CD14-positive monocyte (primary cell): ENCODE results near the gene ARHGAP10. TPM values are rescaled to one million over a fixed set of nuclear protein-coding genes. Genes with fewer than 3 reads are reported as not detected.

Source experiments
- DNase-seq, 3 donors: peaks; one replicate each; pipeline ENCODE4 v3.0.0-alpha.2; 2011 to 2022
- H2AFZ ChIP-seq: 2 replicates; pipeline ENCODE4 v1.6.0; 2012; ENCODE audit warnings: mild to moderate bottlenecking, low read depth, low read length, inconsistent platforms; ENCODE audit not compliant: insufficient read depth, poor library complexity, severe bottlenecking
- H3K27ac ChIP-seq, 2 donors: 1 replicate in 1 of 2; 2 replicates in 1 of 2; pipeline ENCODE4 v1.5.1; 2012 to 2013; ENCODE audit warnings: low read length in 2 of 2, control low read depth in 1 of 2, inconsistent platforms in 1 of 2, low read depth in 1 of 2, mild to moderate bottlenecking in 1 of 2
- H3K27me3 ChIP-seq, 2 donors: one replicate each; pipeline versions ENCODE4 v1.6.0 to v1.6.1; 2011 to 2013; ENCODE audit warnings: low read length in 2 of 2; ENCODE audit not compliant: control insufficient read depth in 2 of 2, insufficient read depth in 2 of 2
- H3K36me3 ChIP-seq, 2 donors: replicated peaks in 1 of 2; 1 replicate in 1 of 2; 2 replicates in 1 of 2; pipeline versions ENCODE4 v1.5.1 to v1.6.1; 2012 to 2013; ENCODE audit warnings: low read length in 2 of 2, control low read depth in 1 of 2, inconsistent platforms in 1 of 2, mild to moderate bottlenecking in 1 of 2; ENCODE audit not compliant: insufficient read depth in 2 of 2, control insufficient read depth in 1 of 2
- H3K4me1 ChIP-seq, 2 donors: 1 replicate in 1 of 2; 2 replicates in 1 of 2; pipeline versions ENCODE4 v1.5.1 to v1.6.1; 2012 to 2013; ENCODE audit warnings: low read length in 2 of 2, control low read depth in 1 of 2, inconsistent platforms in 1 of 2, mild to moderate bottlenecking in 1 of 2, moderate library complexity in 1 of 2; ENCODE audit not compliant: insufficient read depth in 2 of 2, control insufficient read depth in 1 of 2
- H3K4me2 ChIP-seq: replicated peaks from 2 replicates; pipeline ENCODE3; 2012; ENCODE audit warnings: low read length, moderate library complexity, mild to moderate bottlenecking; ENCODE audit not compliant: poor library complexity, severe bottlenecking; ENCODE audit errors: extremely low read depth
- H3K4me3 ChIP-seq, 3 experiments: fragments of 200-600 bp in 1 of 3; sonication (generic) in 1 of 3; replicated peaks in 1 of 3; 1 replicate in 2 of 3; 2 replicates in 1 of 3; pipeline ENCODE4 v1.5.1; 2011 to 2013; ENCODE audit warnings: low read length in 3 of 3, mild to moderate bottlenecking in 3 of 3, control low read depth in 2 of 3, low read depth in 2 of 3, inconsistent platforms in 1 of 3, moderate library complexity in 1 of 3
- H3K79me2 ChIP-seq: 2 replicates; pipeline ENCODE4 v1.6.0; 2012; ENCODE audit warnings: mild to moderate bottlenecking, control low read depth, inconsistent platforms, low read length, moderate library complexity; ENCODE audit not compliant: insufficient read depth
- H3K9ac ChIP-seq: 2 replicates; pipeline ENCODE4 v1.6.0; 2017; ENCODE audit warnings: low read length, mild to moderate bottlenecking; ENCODE audit not compliant: insufficient read depth, poor library complexity, severe bottlenecking
- H3K9me3 ChIP-seq, 2 donors: replicated peaks in 1 of 2; 1 replicate in 1 of 2; 2 replicates in 1 of 2; pipeline versions ENCODE4 v1.5.1 to v1.6.1; 2012 to 2013; ENCODE audit warnings: low read length in 2 of 2, control low read depth in 1 of 2; ENCODE audit not compliant: control insufficient read depth in 1 of 2, insufficient read depth in 1 of 2
- H4K20me1 ChIP-seq: 2 replicates; pipeline ENCODE4 v1.6.0; 2012; ENCODE audit warnings: mild to moderate bottlenecking, low read length, control low read depth, moderate library complexity; ENCODE audit not compliant: insufficient read depth
- H3K27ac Mint-ChIP-seq, 7 donors: one replicate each; pipeline ENCODE4 v1.8.0; 2020; ENCODE audit warnings: mild to moderate bottlenecking in 7 of 7, mixed read lengths in 7 of 7, moderate library complexity in 6 of 7, inconsistent platforms in 2 of 7
- H3K27me3 Mint-ChIP-seq, 3 donors: one replicate each; pipeline ENCODE4 v1.8.0; 2021 to 2022; ENCODE audit warnings: low read depth in 3 of 3, mild to moderate bottlenecking in 3 of 3, mixed read lengths in 3 of 3, moderate library complexity in 3 of 3, inconsistent platforms in 1 of 3
- H3K36me3 Mint-ChIP-seq, 2 donors: one replicate each; pipeline ENCODE4 v1.8.0; 2020; ENCODE audit warnings: mixed read lengths in 2 of 2, inconsistent platforms in 1 of 2, mild to moderate bottlenecking in 1 of 2
- H3K4me1 Mint-ChIP-seq: one replicate; pipeline ENCODE4 v1.8.0; 2020; ENCODE audit warnings: mild to moderate bottlenecking, mixed read lengths
- H3K4me3 Mint-ChIP-seq, 2 donors: one replicate each; pipeline ENCODE4 v1.8.0; 2020; ENCODE audit warnings: mild to moderate bottlenecking in 2 of 2, mixed read lengths in 2 of 2, moderate library complexity in 1 of 2
- H3K9me3 Mint-ChIP-seq, 7 donors: one replicate each; pipeline ENCODE4 v1.8.0; 2020 to 2022; ENCODE audit warnings: mixed read lengths in 7 of 7, mild to moderate bottlenecking in 6 of 7, moderate library complexity in 6 of 7, inconsistent platforms in 2 of 7
- WGBS: methylation state at CpG from one replicate; pipeline ENCODE4 v1.1.5; 2013; ENCODE audit warnings: missing lambda C conversion rate; ENCODE audit not compliant: insufficient coverage; 5-methylcytosine and 5-hydroxymethylcytosine counted together
- intact Hi-C, 2 donors: fragments of 100-400 bp; cut with micrococcal nuclease; formaldehyde crosslinking; loops; one replicate each; pipeline versions ENCODE4 v1.15.0 to v1.15.1; 2023
- polyA plus RNA-seq, 3 donors: library from polyadenylated mRNA; depleted of rRNA in 1 of 3; unstranded in 2 of 3; stranded (reverse) in 1 of 3; fragments of 300-500 nt in 2 of 3; fragments of >200 nt in 1 of 3; fragmentation: Illumina TruSeq in 2 of 3; gene quantifications; 1 replicate in 2 of 3; 2 replicates in 1 of 3; pipeline ENCODE4 v1.2.3, GENCODE V29; 2012 to 2021
- TF ChIP-seq, protein P1 (sequence below): fragments of 200-600 bp; IDR thresholded peaks from one replicate; pipeline ENCODE4 v1.8.0; 2022; ENCODE audit warnings: antibody characterized with exemption, mild to moderate bottlenecking

The ARHGAP10 gene
- polyA plus RNA-seq, 3 donors = 1.7 to 4.3 (median 3.0) TPM

DNA sequence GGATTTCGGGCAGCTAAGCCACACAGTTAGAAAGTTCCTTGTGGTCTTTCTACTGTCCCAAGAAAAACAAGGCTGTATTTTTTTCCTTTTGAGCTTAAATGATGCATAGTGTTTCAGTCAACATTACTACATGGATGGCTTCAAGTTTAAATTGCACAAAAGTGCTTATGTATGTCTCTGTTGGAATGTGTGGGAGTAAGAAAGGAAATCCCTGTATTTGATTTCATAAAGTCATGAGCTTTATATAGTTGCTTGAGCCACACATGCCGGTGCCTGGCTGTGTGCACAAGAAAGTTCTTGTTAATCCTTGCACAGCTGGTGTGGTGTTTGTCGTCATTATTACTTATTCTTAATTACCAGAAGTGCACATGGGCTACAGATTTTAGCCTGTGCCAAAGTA, 262.2 kb downstream of the ARHGAP10 start:
- no peaks in the 10 kb centered on the region for H3K9me3 ChIP-seq
- Mint-ChIP-seq H3K36me3 (no peaks in the 10 kb centered on the region), H3K27ac (no peak overlapping the region), H3K4me3 (no peak overlapping the region), H3K27me3 (peaks cover 0 to 2% (median 0%) of the 10 kb centered on the region in 3 donors), H3K9me3 (peaks cover 0 to 3% (median 0%) of the 10 kb centered on the region in 7 donors), H3K4me1 (no peaks in the 10 kb centered on the region)
- no peaks in the 10 kb centered on the region for H4K20me1 ChIP-seq
- 93% methylated on average over 2 of the region's 3 CpGs for WGBS
- H3K9ac ChIP-seq = no peak overlapping the region
- H2AFZ ChIP-seq = no peak overlapping the region
- H3K27me3 ChIP-seq = no peaks in the 10 kb centered on the region
- no peaks in the 10 kb centered on the region for H3K4me1 ChIP-seq
- TF ChIP-seq, protein P1, sequence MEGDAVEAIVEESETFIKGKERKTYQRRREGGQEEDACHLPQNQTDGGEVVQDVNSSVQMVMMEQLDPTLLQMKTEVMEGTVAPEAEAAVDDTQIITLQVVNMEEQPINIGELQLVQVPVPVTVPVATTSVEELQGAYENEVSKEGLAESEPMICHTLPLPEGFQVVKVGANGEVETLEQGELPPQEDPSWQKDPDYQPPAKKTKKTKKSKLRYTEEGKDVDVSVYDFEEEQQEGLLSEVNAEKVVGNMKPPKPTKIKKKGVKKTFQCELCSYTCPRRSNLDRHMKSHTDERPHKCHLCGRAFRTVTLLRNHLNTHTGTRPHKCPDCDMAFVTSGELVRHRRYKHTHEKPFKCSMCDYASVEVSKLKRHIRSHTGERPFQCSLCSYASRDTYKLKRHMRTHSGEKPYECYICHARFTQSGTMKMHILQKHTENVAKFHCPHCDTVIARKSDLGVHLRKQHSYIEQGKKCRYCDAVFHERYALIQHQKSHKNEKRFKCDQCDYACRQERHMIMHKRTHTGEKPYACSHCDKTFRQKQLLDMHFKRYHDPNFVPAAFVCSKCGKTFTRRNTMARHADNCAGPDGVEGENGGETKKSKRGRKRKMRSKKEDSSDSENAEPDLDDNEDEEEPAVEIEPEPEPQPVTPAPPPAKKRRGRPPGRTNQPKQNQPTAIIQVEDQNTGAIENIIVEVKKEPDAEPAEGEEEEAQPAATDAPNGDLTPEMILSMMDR = no peak
- H3K36me3 ChIP-seq = no peaks in the 10 kb centered on the region
- H3K4me2 ChIP-seq = no peak overlapping the region
- no peaks in the 10 kb centered on the region for H3K79me2 ChIP-seq
- intact Hi-C loops = no loop called here
- no peak for DNase-seq
- H3K27ac ChIP-seq = no peak overlapping the region
- no peak overlapping the region for H3K4me3 ChIP-seq

DNA sequence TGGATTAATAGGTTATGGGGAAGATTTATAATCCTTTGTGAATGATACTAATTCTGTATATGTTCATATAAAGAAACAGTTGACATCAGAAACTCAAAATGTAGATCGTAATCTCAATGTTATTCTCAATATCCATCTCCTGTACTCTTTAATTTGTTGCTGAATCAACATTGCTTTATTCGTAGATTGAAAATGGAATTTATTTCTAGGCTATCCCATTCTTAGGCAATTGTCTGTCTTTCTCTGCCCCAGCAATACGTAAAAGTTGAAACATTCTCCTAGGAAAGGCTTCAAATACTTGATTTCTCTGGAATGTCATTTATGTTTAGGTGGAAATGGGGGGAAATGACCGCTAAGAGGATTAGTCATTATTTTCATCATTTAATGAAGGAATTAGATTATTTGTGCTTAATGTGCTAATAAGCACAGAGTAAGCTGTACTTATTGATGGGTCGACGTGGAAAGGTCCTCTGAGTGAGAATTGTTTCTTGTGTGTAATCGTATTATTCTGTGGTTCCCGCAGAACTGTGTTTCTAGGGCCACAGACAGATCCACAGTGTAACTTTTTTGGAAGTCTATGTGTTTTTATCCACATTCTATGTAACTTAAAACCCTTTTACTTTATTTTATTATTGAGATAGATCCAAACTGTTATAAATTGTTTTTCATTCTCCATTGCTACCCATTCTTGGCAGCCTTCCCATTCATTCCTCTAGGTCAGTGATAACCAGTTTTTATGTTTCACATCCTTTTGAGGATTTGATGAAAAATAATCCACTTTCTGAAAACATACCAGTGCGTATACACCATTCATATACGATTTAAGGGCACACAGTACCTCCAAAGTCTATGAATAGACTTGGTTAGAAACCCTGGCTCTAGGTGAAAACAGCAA, 262.9 kb downstream of the ARHGAP10 start:
- no peak overlapping the region for H3K4me2 ChIP-seq
- no peaks in the 10 kb centered on the region for H3K27me3 ChIP-seq
- no peaks in the 10 kb centered on the region for H3K36me3 ChIP-seq
- no peak overlapping the region for H3K4me3 Mint-ChIP-seq
- H2AFZ ChIP-seq = no peak overlapping the region
- H3K79me2 ChIP-seq = no peaks in the 10 kb centered on the region
- DNase-seq = no peak
- H3K9me3 Mint-ChIP-seq = peaks cover 0 to 8% (median 4%) of the 10 kb centered on the region in 7 donors
- H3K27me3 Mint-ChIP-seq = peaks cover 0 to 2% (median 0%) of the 10 kb centered on the region in 3 donors
- H3K36me3 Mint-ChIP-seq = peaks cover 0 to 4% of the 10 kb centered on the region in 2 donors
- H3K27ac Mint-ChIP-seq = no peak overlapping the region
- TF ChIP-seq, protein P1 = no peak
- H3K27ac ChIP-seq = no peak overlapping the region
- H3K9me3 ChIP-seq = no peaks in the 10 kb centered on the region
- no peaks in the 10 kb centered on the region for H3K4me1 ChIP-seq
- H3K4me3 ChIP-seq = no peak overlapping the region
- no peaks in the 10 kb centered on the region for H4K20me1 ChIP-seq
- WGBS = 100% methylated on average over 2 of the region's 10 CpGs
- intact Hi-C loops = no loop called here
- no peaks in the 10 kb centered on the region for H3K4me1 Mint-ChIP-seq
- no peak overlapping the region for H3K9ac ChIP-seq
